Measurements from ENCODE around the gene DLEC1. TPM values are rescaled to one million over a fixed set of nuclear protein-coding genes. Genes with fewer than 3 reads are reported as not detected.

The DLEC1 gene
- total RNA-seq, 1 donor from 2014 or later: 0.08 TPM

DNA sequence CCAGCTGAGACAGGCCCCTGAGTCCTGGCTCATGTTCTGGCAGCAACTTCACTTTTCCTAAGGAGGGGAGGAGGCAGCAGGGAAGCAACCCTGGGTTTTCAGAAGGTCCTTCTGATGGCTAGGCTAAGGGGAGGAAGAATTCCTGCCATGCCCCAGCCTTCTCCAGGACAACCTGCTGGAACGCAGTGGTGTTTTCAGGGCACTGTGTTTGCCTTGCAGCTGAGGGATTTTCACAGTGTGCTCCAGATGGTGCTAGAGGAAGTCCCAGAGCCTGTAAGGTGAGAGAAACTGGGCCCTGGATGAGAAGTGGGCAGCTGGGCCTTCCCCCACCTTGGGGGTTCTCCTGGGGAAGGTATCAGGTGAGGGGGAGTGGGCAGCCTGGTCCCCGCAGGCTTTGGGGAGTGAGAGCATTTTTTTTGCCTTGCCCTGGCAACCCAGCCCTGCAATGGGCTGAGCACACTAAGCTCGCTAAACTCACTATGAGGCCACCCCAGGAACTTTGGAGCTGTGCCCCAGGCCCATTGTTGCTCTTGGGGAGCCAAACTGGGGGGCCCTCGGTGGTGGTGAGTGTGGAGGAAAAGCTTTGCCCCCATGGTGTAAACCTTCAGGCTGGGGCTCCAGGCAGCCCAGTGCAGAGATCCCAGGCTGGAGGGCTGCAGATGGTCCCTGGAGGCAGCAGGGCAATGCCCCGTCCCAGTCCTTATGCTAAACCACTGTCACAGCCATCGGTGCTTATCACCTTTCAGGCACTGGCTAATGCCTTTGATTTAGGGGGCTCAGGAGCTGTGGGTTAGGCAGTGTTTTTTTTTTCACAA is 56.9 kb downstream of the DLEC1 start:
- intact Hi-C loops (cut with DNase I): no loop called here
- DNase-seq (ENCODE audit: missing footprints): no peak
- ATAC-seq: no peak

DNA sequence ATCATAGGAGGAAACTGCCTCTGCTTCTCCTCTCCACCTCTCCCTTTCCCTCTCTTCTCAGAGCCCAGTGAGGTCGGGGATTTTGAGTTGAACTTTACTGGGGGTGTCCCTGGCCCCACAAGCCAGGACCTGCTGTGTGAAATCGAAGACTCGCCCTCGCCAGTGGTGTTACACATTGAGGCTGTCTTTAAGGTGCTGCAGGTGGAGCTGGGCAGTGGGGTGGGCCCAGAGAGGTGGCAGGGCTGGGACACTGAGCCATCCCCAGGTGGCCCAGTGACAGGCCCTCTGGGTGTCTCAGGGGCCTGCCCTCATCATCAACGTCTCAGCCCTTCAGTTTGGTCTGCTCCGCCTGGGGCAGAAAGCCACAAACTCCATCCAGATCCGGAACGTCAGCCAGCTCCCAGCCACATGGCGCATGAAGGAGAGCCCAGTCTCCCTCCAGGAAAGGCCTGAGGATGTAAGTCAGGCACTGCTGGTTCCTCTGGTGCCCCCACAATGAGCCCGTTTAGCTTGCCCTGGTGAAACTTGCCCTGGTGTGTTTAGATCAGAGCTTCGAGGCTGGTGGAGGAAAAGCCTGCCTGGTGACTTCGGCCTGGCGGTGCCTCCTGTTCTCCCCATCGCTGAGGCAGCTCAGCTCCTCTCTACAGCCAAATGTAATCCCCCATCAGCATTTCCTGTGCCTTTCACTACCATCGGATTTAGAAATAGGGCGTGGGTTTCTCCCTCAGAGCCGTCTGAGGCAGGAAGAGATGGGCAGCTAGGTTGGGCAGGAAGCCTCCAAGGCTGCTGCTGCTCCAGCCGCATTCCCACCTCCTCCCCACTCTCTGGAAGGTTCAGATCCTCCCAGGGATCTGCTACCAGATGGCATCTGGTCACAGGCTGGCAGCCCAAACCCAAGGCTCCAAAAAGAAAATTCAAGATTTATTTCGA is 58.7 kb downstream of the DLEC1 start:
- ATAC-seq (no peak), DNase-seq (ENCODE audit: missing footprints) (no peak)
- intact Hi-C loops (cut with DNase I): no loop called here

DNA sequence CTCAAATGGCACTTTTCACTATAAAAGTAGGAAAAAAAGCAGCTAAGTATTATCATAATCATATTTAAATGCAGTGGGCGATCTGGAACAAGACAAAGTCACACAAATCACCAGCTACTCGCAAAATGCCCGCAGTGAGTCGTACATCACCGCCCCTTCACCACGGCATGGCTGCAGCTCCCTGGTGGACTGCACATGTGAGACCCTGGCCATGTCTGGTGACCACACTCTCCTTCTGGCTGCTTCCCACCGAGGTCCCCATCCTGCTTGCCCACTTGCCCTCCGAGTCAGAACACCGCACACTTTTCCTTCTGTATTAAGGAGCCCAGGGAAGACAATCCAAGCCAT is 59.3 kb downstream of the DLEC1 start:
- DNase-seq (ENCODE audit: missing footprints) (no peak), ATAC-seq (no peak)
- intact Hi-C loops (cut with DNase I): no loop called here

DNA sequence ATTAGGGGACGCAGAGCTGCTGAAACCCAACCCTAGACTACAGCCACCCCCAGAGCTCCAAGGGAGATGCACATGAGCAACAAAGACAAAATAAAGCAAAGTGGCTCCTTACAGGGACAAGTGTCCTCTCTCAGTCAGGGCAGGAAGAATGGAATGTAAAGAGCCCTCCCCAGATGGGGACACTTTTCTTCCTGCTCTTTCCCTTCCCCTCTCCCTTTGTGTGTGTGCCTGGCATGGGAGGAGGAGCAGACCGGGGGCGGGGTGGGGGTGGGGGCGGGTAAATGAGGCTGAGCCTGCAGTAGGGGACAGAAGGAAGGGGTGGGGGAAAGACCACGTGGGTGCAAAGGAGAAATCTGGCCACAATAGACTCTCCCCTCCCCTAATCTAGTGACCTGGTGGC is 60.5 kb downstream of the DLEC1 start:
- ATAC-seq: no peak
- intact Hi-C loops (cut with DNase I): no loop called here
- no peak for DNase-seq (ENCODE audit: missing footprints)

DNA sequence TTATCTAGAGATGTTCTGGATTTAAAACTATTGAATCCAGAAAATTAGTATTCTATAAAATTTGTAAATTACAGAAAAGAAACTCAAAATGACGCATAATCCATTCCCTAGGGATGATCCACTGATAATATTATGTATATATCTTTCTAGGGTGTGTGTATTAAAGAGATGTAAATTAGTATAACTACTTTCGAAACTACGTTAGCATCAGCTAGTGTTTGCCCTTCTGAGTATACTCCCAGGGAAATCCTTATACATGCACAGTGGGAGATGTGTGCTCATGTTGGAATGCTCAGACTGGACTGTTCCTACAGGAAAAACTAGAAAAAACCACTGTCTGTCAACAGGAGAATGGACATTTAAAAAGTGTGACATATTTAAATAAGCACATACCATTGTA is 61.5 kb downstream of the DLEC1 start:
- DNase-seq (ENCODE audit: missing footprints) (no peak), ATAC-seq (no peak)
- intact Hi-C loops (cut with DNase I): no loop called here

DNA sequence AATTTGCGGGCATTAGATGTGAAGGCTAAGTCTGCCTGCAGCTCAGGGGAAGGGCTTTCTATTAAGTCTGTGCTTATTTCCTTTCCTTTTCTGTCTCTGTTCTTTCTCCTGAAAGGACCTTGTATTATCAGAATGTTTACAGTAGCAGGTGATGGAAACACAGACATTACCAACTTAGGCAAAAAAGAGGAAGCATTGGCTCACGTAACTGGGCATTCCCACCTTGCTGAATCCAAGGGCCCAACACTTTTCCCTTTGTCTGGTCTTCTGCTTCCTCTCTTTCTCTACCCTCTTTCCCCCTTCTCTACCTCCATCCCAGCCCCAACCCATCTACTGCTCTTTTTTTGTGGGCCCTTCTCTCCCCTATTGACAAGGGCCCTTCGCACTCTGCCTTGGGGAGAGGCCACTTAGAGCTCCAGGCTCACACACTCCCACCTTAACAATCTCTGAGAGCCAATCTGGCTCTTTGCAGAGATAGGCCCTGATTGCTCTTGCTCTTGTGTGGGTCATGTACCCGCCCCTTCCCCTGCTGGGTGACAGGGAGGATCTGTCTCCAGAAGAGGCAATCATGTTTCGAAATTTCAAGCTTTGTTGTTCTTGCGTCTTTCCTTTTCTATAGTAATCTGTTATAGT is 62.9 kb downstream of the DLEC1 start:
- DNase-seq (ENCODE audit: missing footprints) (no peak), ATAC-seq (no peak)
- intact Hi-C loops (cut with DNase I): no loop called here

DNA sequence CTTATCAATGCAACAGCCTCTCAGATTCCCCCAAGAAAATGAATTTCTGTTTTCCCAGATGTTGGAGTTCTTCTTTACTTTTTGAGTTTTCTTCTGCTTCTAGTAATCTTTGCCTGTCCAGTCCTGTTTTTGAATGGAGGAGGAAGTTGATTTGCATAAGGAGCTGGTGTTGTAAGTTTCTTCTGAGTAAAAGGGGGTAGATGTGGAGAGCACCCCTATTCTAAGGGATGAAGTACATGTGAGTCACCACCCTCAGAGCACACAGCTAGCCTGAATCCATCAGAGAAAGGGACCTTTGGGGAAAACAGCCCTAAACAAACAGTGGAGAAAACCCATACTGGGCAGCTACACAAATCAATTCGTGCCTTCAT is 63.4 kb downstream of the DLEC1 start:
- intact Hi-C loops (cut with DNase I): no loop called here
- ATAC-seq (no peak), DNase-seq (ENCODE audit: missing footprints) (no peak)

DNA sequence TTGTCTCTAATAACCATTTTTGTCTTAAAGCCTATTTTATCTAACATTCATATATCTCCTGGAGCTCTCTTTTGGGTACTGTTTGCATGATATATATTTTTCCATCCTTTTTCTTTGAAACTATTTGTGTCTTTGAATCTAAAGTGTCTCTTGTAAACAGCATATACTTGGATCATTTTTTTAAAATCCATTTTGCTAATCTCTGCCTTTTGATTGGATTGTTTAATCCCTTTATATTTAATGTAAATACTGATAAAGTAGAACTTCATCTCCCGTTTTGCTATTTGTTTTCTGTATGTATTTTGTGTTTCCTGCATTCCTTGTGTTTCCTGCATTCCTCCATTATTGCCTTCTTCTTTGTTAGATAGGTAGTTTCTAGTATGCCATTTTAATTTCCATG is 66.5 kb downstream of the DLEC1 start:
- ATAC-seq: no peak
- intact Hi-C loops (cut with DNase I): no loop called here
- DNase-seq (ENCODE audit: missing footprints): no peak

DNA sequence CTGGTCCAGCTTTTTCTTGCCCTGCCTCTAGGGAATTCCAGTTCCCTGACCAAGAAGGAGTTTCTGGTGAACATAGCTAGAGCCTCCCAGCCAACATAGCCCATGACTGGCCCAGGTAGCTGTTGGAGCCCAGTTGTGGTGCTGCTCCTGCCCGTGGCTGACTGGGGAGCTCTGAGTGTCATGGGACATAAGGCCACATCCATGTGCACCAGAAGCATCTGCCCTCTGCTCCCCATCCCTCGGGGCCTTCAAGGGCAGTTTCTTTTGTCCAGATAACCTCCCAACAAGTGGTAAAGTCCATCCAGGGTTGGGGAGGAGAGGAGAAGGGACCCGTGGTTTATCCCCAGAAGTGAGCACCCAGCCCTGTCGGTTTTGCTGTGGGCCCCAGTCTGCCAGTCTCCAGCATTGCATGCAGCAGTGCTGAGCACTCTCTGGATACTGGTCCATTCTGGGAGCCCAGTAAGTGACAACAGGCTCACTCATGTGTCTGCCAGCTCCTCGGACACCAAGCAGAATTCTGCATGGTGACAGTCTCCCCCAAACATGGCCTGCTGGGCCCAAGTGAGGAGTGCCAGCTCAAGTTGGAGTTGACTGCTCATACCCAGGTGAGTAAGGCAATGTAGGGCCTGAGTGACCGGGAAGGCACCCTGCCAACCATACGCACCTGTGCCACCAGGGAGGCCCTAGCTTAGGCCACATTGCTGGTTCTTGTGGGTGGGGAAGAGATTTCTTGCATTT is 69.1 kb downstream of the DLEC1 start:
- intact Hi-C loops (cut with DNase I): no loop called here
- DNase-seq (ENCODE audit: missing footprints) (peak; percentile 68), ATAC-seq (no peak)

DNA sequence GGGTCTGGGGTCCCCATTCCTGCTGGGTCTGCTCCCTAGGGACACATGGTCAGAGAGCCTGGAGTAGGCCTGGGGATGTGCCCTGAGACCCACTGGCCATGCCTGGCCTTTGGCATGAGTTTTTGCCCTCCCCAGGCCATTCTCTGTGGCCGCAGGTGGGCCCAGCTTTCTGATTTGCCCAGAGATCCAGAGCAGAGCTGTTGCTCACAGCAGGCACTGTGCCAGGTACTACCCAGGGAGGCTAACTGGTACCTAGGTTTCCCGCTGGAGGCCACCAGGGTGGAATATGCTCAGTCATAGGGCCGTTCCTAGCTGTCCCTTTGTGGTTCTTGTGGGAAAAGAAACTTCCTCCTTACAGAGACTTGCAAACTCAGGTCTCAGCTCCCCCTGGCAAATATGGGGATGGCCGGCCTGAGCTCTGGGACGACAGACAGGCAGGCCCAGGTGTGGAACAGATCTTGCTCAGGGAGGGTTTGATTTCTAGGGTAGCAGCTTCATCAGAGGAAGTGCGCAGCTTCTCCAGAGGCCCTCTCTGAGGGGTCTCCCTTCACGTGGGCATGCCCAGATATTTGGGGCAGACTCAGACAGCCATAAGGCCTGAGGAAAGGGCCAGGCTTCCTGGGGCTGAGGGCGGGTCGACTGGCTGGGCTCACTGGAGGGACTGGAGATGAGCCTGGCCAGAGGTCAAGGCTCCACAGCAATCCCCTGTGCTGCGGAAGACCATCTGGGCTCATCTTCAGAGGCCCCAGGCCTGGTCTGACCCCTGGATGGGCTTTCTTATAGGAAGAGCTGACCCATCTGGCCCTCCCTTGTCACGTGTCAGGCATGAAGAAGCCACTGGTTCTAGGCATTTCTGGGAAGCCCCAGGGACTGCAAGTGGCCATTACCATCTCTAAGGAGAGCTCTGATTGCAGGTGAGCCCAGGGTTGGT is 69.9 kb downstream of the DLEC1 start:
- DNase-seq (ENCODE audit: missing footprints): peak; percentile 63
- ATAC-seq: no peak
- intact Hi-C loops (cut with DNase I): no loop called here

DNA sequence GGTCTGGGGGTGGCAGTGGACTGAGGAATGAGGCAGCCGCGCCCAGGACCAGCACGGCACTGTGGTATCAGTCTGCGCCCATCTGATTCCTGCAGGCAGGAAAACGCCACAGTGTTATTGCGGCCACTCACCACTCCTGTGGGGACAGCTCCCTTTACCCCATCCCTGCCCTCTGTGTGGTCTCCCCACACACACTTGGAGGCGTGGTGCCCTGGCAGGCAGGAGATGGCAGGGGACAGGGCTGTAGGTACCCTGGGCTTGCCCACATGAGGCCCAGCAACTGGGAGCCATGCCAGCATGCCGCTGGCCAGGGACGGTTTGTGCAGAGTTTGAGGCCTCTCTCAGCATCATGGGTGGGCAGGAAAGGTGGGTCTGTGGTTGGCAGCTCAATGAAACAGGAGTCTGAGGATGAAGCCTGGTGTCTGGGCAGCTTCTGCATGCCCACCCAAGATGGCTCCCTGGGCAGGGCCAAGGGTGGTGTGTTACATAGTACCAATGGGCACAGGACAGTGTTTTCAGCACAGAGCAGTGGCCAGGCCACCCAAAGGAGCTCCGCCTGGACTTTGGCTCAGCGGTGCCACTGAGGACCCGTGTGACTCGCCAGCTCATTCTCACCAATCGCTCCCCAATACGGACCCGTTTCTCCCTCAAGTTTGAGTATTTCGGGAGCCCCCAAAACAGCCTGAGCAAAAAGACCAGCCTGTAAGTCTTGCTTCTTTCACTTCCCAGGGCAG is 70.7 kb downstream of the DLEC1 start:
- DNase-seq (ENCODE audit: missing footprints): peak; percentile 45
- intact Hi-C loops (cut with DNase I): loop anchor here (10.0 kb wide), 1 partner anchor 235 kb away; the partner anchor contains the start of gene XYLB
- ATAC-seq: no peak

DNA sequence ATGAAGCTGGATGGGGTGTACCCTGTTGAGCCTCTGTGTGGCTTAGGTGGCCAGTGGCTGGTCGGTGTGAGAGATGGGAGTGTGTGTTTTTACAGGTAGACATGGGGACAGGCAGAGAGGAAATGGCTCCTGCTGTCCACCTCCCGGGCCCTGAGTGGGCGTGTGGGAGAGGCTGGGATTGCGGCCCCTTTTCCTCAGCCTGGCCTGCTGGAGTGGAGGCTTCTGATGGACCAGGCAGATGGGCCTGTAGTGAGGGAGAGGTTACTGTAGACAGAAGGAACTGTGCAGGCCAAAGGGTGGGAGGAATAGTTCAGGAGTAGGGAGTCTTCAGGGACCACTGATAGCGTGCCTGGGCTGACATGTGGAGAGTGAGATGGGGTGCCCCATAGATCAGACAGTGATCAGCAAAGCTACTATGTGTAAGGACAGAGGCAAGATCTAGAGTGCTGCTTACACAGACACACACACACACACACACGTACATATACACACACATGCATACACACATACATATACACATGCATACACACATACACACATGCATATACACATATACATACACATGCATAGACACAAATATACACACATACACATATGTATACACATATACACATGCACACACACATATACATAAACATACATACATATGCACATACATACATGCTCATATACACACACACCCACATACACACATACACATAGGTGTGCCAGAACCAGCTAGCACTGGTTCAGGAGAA is 71.5 kb downstream of the DLEC1 start:
- no peak for DNase-seq (ENCODE audit: missing footprints)
- ATAC-seq: no peak
- intact Hi-C loops (cut with DNase I): loop anchor here (10.0 kb wide), 1 partner anchor 234 kb away; the partner anchor contains the start of gene XYLB

DNA sequence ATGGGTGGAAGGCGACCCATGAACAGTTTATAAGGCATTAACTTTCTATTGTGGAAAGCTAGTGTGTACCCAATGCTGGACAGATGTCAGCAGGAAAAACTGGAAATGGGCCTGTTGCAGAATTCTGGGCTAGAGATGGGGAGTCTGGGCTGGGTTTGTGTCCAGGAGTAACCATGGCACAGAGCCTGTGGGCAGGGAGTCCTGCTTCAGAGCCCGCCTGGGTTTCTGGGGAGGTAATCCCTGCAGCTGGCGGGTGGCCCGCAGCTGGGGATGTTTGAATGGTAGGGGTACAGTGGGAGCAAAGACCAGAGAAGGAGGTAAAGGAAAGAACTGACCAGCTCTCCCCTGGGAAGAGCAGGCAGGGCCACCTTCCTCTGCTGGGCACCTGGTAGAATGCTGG is 72.2 kb downstream of the DLEC1 start:
- ATAC-seq: no peak
- DNase-seq (ENCODE audit: missing footprints): no peak
- intact Hi-C loops (cut with DNase I): loop anchor here (10.0 kb wide), 1 partner anchor 234 kb away; the partner anchor contains the start of gene XYLB

DNA sequence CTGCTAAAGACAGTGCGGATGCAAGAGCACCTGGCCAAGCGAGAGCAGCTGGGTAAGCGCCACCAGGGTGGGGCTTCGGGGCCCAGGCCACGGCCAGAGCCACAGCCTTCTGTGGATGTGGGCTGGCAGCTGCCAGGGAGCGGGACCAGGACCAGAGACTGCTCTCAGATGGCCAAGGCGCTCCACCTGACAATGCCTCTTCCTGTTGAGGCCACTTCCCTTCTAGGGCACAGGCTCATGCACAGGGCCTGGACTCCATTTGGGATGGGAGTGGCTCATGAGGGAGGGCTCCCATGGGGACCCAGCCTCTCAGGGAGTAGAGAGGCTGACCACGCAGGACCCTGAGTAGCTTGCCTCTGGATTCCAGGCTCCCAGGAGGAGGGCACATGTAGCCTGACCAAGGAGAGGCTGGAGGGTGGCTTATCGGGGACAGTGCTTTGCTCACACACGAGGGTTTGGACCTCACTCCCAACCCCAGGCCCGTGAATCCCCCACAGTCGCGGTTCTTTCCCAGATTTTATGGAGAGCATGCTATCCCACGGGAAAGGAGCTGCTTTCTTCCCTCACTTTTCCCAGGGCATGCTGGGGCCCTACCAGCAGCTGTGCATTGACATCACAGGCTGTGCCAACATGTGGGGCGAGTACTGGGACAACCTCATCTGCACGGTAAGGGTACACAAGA is 72.8 kb downstream of the DLEC1 start:
- intact Hi-C loops (cut with DNase I): loop anchor here (10.0 kb wide), 1 partner anchor 233 kb away; the partner anchor contains the start of gene XYLB
- ATAC-seq (no peak), DNase-seq (ENCODE audit: missing footprints) (no peak)

DNA sequence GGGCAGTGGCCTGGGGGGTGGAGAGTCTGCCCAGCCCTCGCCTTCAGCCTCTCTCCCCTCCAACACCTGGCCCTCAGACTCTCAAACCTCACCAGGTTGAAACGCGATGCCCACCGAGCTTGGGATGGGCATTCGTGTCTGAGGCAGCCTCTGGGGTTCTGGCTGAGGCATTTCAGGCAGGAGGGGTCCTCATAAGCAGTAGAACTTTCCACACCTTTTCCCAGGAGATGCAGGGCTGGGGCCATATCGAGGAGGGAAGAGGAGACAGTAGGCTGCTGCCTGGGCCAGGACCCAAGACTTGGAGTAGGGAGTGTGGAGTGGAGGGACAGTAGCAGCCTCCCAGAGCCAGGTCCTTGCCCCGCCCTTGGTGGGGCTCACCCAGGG is 73.4 kb downstream of the DLEC1 start:
- no peak for ATAC-seq
- intact Hi-C loops (cut with DNase I): loop anchor here (10.0 kb wide), 1 partner anchor 232 kb away; the partner anchor contains the start of gene XYLB
- DNase-seq (ENCODE audit: missing footprints): no peak

Measured in Right ventricle myocardium inferior (tissue), 1 donor.